Hepatocyte (in vitro differentiated cells): ENCODE results near the gene DMBX1. TPM values are rescaled to one million over a fixed set of nuclear protein-coding genes. Genes with fewer than 3 reads are reported as not detected.

ENCODE experiments used
- DNase-seq: peaks from one replicate; pipeline ENCODE4 v3.0.0-alpha.2; 2016; ENCODE audit warnings: low spot score
- H2AFZ ChIP-seq: fragments of 200-600 bp; sonication (generic); 2 replicates; pipeline ENCODE4 v1.6.0; 2016; ENCODE audit warnings: antibody characterized with exemption, mild to moderate bottlenecking
- H3K27ac ChIP-seq: fragments of 200-600 bp; sonication (generic); 2 replicates; pipeline ENCODE4 v1.5.1; 2016; ENCODE audit warnings: mild to moderate bottlenecking
- H3K27me3 ChIP-seq: fragments of 200-600 bp; sonication (generic); 2 replicates; pipeline ENCODE4 v1.6.1; 2016
- H3K36me3 ChIP-seq: fragments of 200-600 bp; sonication (generic); replicated peaks from 2 replicates; pipeline ENCODE4 v1.5.1; 2016; ENCODE audit warnings: low read depth; ENCODE audit not compliant: insufficient read depth
- H3K4me1 ChIP-seq: fragments of 200-600 bp; sonication (generic); 2 replicates; pipeline ENCODE4 v1.5.1; 2016; ENCODE audit warnings: mild to moderate bottlenecking, moderate library complexity; ENCODE audit not compliant: insufficient read depth
- H3K4me2 ChIP-seq: fragments of 200-600 bp; sonication (generic); 2 replicates; pipeline ENCODE4 v1.6.0; 2016
- H3K4me3 ChIP-seq: fragments of 200-600 bp; sonication (generic); 2 replicates; pipeline ENCODE4 v1.5.1; 2016; ENCODE audit warnings: mild to moderate bottlenecking
- H3K79me2 ChIP-seq: fragments of 200-600 bp; sonication (generic); 2 replicates; pipeline ENCODE4 v1.6.0; 2017; ENCODE audit warnings: mild to moderate bottlenecking
- H3K9me2 ChIP-seq: fragments of 200-600 bp; sonication (generic); replicated peaks from 2 replicates; pipeline ENCODE4 v1.6.0; 2017; ENCODE audit warnings: mild to moderate bottlenecking; ENCODE audit not compliant: insufficient read depth
- H3K9me3 ChIP-seq: fragments of 200-600 bp; sonication (generic); 2 replicates; pipeline ENCODE4 v1.5.1; 2016; ENCODE audit warnings: low read depth, mild to moderate bottlenecking
- H4K20me1 ChIP-seq: fragments of 200-600 bp; sonication (generic); 2 replicates; pipeline ENCODE4 v1.6.0; 2016; ENCODE audit warnings: mild to moderate bottlenecking; ENCODE audit not compliant: insufficient read depth, poor library complexity, severe bottlenecking
- CTCF ChIP-seq: fragments of 200-600 bp; sonication (generic); IDR thresholded peaks from 2 replicates; pipeline ENCODE4 v1.5.1; 2016; ENCODE audit warnings: antibody characterized with exemption, mild to moderate bottlenecking; ENCODE audit not compliant: poor library complexity
- EZH2 ChIP-seq: fragments of 200-600 bp; sonication (generic); IDR thresholded peaks from 2 replicates; pipeline ENCODE4 v1.6.1; 2016; ENCODE audit warnings: antibody characterized with exemption, mild to moderate bottlenecking, borderline replicate concordance
- EZH2phosphoT487 ChIP-seq: fragments of 200-600 bp; sonication (generic); IDR thresholded peaks from one replicate; pipeline ENCODE4 v1.6.1; 2018; ENCODE audit warnings: antibody characterized with exemption, mild to moderate bottlenecking, low read depth, moderate library complexity; ENCODE audit not compliant: unreplicated experiment, severe bottlenecking
- WGBS: methylation state at CpG from one replicate; pipeline ENCODE4 v1.1.6; 2016; ENCODE audit warnings: low lambda C conversion rate; ENCODE audit errors: missing lambda C conversion rate; 5-methylcytosine and 5-hydroxymethylcytosine counted together
- polyA plus RNA-seq: library from polyadenylated mRNA; unstranded; fragments of >200 nt; fragmentation: Nextera tagmentation; extraction: Ambion mirVana; gene quantifications from 2 replicates; pipeline ENCODE4 v1.2.1, GENCODE V29; 2016
- total RNA-seq: library from RNA; depleted of rRNA; stranded (reverse); fragments of >200 nt; gene quantifications from 2 replicates; pipeline ENCODE4 v1.2.3, GENCODE V29; 2014

The DMBX1 gene
- total and polyA plus RNA-seq, 2 experiments from 2014 or later = not detected

- H3K4me3 ChIP-seq = no peak overlapping the region
- TF ChIP-seq CTCF (no peak), EZH2 (no peak), EZH2phosphoT487 (no peak)
- H3K27me3 ChIP-seq = peaks cover 52% of the 10 kb centered on the region
- no peaks in the 10 kb centered on the region for H3K79me2 ChIP-seq
- no peak overlapping the region for H2AFZ ChIP-seq
- no peaks in the 10 kb centered on the region for H4K20me1 ChIP-seq
- WGBS = 27% methylated on average over 12 of the region's 14 CpGs
- no peaks in the 10 kb centered on the region for H3K9me3 ChIP-seq
- peaks cover 9% of the 10 kb centered on the region for H3K4me1 ChIP-seq
- H3K9me2 ChIP-seq = no peaks in the 10 kb centered on the region
- no peak overlapping the region for H3K27ac ChIP-seq
- H3K36me3 ChIP-seq = no peaks in the 10 kb centered on the region
- no peak for DNase-seq
- H3K4me2 ChIP-seq = no peak overlapping the region
These were observed 37.2 kb downstream of the DMBX1 start for GRCh38 chr1:46526691-46527291.

GRCh38 chr1:46527474-46528296 lies 38.0 kb downstream of the DMBX1 start:
- H3K9me2 ChIP-seq = no peaks in the 10 kb centered on the region
- H3K36me3 ChIP-seq = no peaks in the 10 kb centered on the region
- no peak overlapping the region for H2AFZ ChIP-seq
- no peak overlapping the region for H3K27ac ChIP-seq
- no peaks in the 10 kb centered on the region for H4K20me1 ChIP-seq
- TF ChIP-seq CTCF (peak; percentile 79), EZH2 (no peak)
- 26% methylated on average over 3 of the region's 3 CpGs for WGBS
- no peaks in the 10 kb centered on the region for H3K9me3 ChIP-seq
- no peaks in the 10 kb centered on the region for H3K79me2 ChIP-seq
- no peak overlapping the region for H3K4me3 ChIP-seq
- H3K27me3 ChIP-seq = peaks cover 58% of the 10 kb centered on the region
- peak; percentile 86 for DNase-seq
- peaks cover 4% of the 10 kb centered on the region for H3K4me1 ChIP-seq
- H3K4me2 ChIP-seq = no peak overlapping the region

- H3K4me1 ChIP-seq = no peaks in the 10 kb centered on the region
These were observed 38.8 kb downstream of the DMBX1 start for GRCh38 chr1:46528297-46528955.

More at GRCh38 chr1:46528297-46528955, 38.8 kb downstream of the DMBX1 start:
- Histone ChIP-seq H3K36me3 (no peaks in the 10 kb centered on the region), H3K27me3 (peaks cover 59% of the 10 kb centered on the region), H3K4me2 (no peak overlapping the region), H2AFZ (no peak overlapping the region), H4K20me1 (no peaks in the 10 kb centered on the region), H3K9me3 (no peaks in the 10 kb centered on the region), H3K4me3 (no peak overlapping the region), H3K79me2 (no peaks in the 10 kb centered on the region), H3K27ac (no peak overlapping the region), H3K9me2 (no peaks in the 10 kb centered on the region)
- no peak for DNase-seq
- 45% methylated on average over 11 of the region's 11 CpGs for WGBS
- TF ChIP-seq CTCF (no peak), EZH2 (no peak), EZH2phosphoT487 (no peak)
